ENCODE results near the gene CSNK2B.

CSNK2B gene

DNA sequence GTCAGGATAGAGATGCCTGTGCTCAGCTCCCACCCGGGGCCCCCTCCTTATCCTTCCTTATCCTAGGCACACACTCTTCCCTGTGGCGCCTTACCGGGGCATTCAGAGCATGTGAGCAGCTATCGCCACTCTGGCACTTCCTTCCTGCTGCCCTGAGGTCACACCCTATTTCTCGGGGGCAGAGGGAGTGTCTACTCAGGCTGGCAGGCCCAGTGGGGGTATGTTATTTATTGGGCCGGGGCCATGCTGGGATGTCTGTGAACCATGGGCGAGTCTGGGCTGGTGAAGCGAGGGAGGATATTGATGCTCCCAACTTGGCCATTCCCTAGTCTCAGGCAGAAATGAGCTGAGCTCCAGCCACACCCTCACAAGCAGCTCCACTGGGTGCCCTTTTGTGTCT, 45.4 kb downstream of the CSNK2B start:
- no peak for DNase-seq (ENCODE audit: low spot score)

DNA sequence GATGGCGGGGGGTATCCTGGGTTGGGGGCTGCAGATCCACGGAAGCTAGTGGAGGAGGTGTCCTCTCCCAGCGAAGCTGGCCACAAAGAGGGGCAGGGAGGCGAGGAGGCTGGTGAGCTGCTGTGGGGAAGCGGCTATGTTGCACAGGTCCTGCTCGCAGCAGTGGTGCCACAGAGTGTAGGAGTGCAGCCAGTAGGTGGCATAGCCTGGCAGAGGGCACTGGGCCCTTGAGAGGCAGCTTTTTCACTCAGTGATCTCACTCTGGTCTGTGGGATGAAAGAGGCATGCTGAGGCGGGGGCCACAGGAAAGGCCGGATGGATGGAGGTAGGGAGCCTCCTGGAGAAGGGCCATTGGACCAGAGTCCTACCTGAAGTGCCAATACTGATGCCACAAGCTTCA, 46.4 kb downstream of the CSNK2B start:
- DNase-seq (ENCODE audit: low spot score) = no peak

- no peak for DNase-seq (ENCODE audit: low spot score)
Observed at GRCh38 chr6:31713465-31713864, 47.6 kb downstream of the CSNK2B start.

- no peak for DNase-seq (ENCODE audit: low spot score)
Observed at GRCh38 chr6:31713991-31714684, 48.3 kb downstream of the CSNK2B start.

- no peak for DNase-seq (ENCODE audit: low spot score)
Observed at GRCh38 chr6:31715022-31715958, 49.4 kb downstream of the CSNK2B start, which contains the start of gene LY6G6D. Gene LY6G6D (plus strand): TSS chr6:31715348. CDS start chr6:31715356, 8 bp downstream.

GRCh38 chr6:31717499-31718222, 51.8 kb downstream of the CSNK2B start:
- DNase-seq (ENCODE audit: low spot score) = no peak

DNA sequence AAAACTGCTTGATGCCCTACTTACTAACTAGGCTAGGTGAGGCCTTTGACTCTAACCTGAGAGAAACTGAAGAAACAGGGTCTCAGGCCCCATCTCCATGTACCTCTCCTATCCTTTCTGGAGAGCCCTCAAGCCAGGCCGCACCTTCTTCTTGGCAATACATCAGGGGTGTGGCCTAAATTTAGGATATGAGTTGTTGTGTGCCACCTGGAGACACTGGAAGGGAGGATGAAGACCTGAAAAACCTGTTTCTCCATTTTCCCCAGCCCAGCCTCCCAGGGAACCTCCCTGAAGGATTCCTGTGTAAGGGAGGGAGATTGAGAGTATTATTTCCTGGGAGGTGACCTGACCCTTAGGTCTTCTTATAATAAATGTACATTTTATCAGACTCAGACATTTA, 52.4 kb downstream of the CSNK2B start:
- no peak for DNase-seq (ENCODE audit: low spot score)

DNA sequence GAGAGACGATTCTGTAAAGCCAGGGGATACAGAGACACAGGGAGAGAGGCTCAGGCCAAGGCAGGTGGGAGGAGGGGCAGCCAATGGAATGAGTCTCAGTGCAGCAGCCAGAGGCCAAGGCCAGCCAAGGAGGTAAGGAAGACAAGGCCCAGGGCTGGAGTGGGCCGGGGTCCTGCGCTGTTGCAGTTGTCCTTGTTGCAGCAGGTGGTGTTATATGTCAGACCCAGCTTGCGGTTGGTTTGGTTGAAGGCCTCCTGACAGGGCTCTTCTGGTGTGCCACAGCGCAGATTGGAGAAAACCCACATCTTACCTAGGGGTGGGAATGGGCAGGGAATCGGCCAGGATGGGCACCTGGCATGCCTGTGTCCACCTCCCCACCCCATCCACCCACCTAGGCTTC, 53.1 kb downstream of the CSNK2B start:
- no peak for DNase-seq (ENCODE audit: low spot score)

All from pons (tissue), 1 donor.